Right lobe of liver (tissue), 6 donors: Measurements from ENCODE around the gene CAVIN2. TPM values are rescaled to one million over a fixed set of nuclear protein-coding genes. Genes with fewer than 3 reads are reported as not detected.

Source experiments
- ATAC-seq, 4 donors: fragments of 200-7000 bp; cut with Tn5 transposase; one replicate each; pipeline ENCODE4 v1.9.1; 2020; ENCODE audit warnings: mild to moderate bottlenecking in 4 of 4, moderate library complexity in 4 of 4
- DNase-seq, 3 donors: peaks; one replicate each; pipeline ENCODE4 v3.0.0-alpha.2; 2020
- H3K27ac ChIP-seq, 3 donors: fragments of 200-600 bp; one replicate each; pipeline ENCODE4 v1.8.0; 2022
- H3K27me3 ChIP-seq, 2 donors: fragments of 200-600 bp; one replicate each; pipeline ENCODE4 v1.8.0; 2022
- H3K36me3 ChIP-seq, 4 donors: fragments of 200-600 bp; sonication (generic) in 1 of 4; one replicate each; pipeline versions ENCODE4 v1.5.1 to v1.8.0; 2017 to 2022; ENCODE audit warnings: control low read depth in 1 of 4
- H3K4me1 ChIP-seq, 4 donors: fragments of 200-600 bp; sonication (generic) in 1 of 4; one replicate each; pipeline versions ENCODE4 v1.5.1 to v1.8.0; 2017 to 2022; ENCODE audit warnings: control low read depth in 1 of 4
- H3K4me3 ChIP-seq, 3 donors: fragments of 200-600 bp; one replicate each; pipeline ENCODE4 v1.8.0; 2022
- H3K9me3 ChIP-seq, 4 donors: fragments of 200-600 bp; sonication (generic) in 1 of 4; one replicate each; pipeline versions ENCODE4 v1.5.1 to v1.8.0; 2017 to 2022; ENCODE audit warnings: control low read depth in 1 of 4
- POLR2A ChIP-seq: fragments of 450-650 bp; IDR thresholded peaks from one replicate; pipeline ENCODE4 v1.6.1; 2017; ENCODE audit warnings: antibody characterized with exemption, mild to moderate bottlenecking
- WGBS: methylation state at CpG from one replicate; pipeline ENCODE4 v1.1.6; 2018; ENCODE audit warnings: low coverage, low lambda C conversion rate; ENCODE audit not compliant: insufficient coverage; ENCODE audit errors: missing lambda C conversion rate; 5-methylcytosine and 5-hydroxymethylcytosine counted together
- intact Hi-C, 2 donors: fragments of 100-400 bp; cut with DNase I; formaldehyde crosslinking; loops; one replicate each; pipeline versions ENCODE4 v1.11.2 to v1.14.1; 2022
- total RNA-seq, 6 experiments: library from RNA; depleted of rRNA in 2 of 6; stranded (reverse); fragments of >200 nt in 2 of 6; fragmentation: NEBNext Ultra II Directional in 3 of 6; extraction: Animal tissue kit (Norgen Biotek cat#: 25700) in 3 of 6; gene quantifications; one replicate each; pipeline versions ENCODE4 v1.1.0 to v1.2.4, GENCODE V29; 2016 to 2023
- TF ChIP-seq, protein P1 (sequence below), 4 donors: fragments of 200-600 bp in 3 of 4; fragments of 450-650 bp in 1 of 4; IDR thresholded peaks; one replicate each; pipeline versions ENCODE4 v1.5.1 to v1.8.0; 2016 to 2022; ENCODE audit warnings: antibody characterized with exemption in 4 of 4, mild to moderate bottlenecking in 2 of 4
- donor health status: DM: no; HTN: yes; CAD: no.
- donor health status: DM: no; HTN: no; CAD: no.
- donor health status: DM: no; HTN: no; CAD: no.
- donor health status: DM: no; HTN: yes; CAD: no.
- donor health status: DM: no; HTN: yes; CAD: no.

Gene CAVIN2
- total RNA-seq, 6 experiments from 2014 or later: 6.8 to 17.5 (median 9.6) TPM

- DNase-seq (no peak), ATAC-seq (no peak)
- Histone ChIP-seq H3K27ac (no peak overlapping the region), H3K9me3 (no peaks in the 10 kb centered on the region), H3K4me3 (no peak overlapping the region), H3K36me3 (no peaks in the 10 kb centered on the region), H3K27me3 (no peaks in the 10 kb centered on the region), H3K4me1 (no peaks in the 10 kb centered on the region)
- WGBS: 100% methylated on average over 1 of the region's 1 CpG
- intact Hi-C loops: no loop called here
- no peak for TF ChIP-seq POLR2A
- TF ChIP-seq, protein P1, sequence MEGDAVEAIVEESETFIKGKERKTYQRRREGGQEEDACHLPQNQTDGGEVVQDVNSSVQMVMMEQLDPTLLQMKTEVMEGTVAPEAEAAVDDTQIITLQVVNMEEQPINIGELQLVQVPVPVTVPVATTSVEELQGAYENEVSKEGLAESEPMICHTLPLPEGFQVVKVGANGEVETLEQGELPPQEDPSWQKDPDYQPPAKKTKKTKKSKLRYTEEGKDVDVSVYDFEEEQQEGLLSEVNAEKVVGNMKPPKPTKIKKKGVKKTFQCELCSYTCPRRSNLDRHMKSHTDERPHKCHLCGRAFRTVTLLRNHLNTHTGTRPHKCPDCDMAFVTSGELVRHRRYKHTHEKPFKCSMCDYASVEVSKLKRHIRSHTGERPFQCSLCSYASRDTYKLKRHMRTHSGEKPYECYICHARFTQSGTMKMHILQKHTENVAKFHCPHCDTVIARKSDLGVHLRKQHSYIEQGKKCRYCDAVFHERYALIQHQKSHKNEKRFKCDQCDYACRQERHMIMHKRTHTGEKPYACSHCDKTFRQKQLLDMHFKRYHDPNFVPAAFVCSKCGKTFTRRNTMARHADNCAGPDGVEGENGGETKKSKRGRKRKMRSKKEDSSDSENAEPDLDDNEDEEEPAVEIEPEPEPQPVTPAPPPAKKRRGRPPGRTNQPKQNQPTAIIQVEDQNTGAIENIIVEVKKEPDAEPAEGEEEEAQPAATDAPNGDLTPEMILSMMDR (IDR thresholded peaks at IDR 0.05): no peak
These were observed 46.0 kb downstream of the CAVIN2 start for GRCh38 chr2:191800874-191801273.

- no peaks in the 10 kb centered on the region for H3K36me3 ChIP-seq
- no peaks in the 10 kb centered on the region for H3K9me3 ChIP-seq
- ATAC-seq: no peak
- H3K27ac ChIP-seq: no peak overlapping the region
- DNase-seq: no peak
- no peak overlapping the region for H3K4me3 ChIP-seq
- H3K27me3 ChIP-seq: no peaks in the 10 kb centered on the region
- no peak for TF ChIP-seq POLR2A
- WGBS: 73% methylated on average over 2 of the region's 2 CpGs
- H3K4me1 ChIP-seq: no peaks in the 10 kb centered on the region
- intact Hi-C loops: no loop called here
These were observed 47.4 kb downstream of the CAVIN2 start for GRCh38 chr2:191799526-191799925.

GRCh38 chr2:191797942-191798876 is 48.7 kb downstream of the CAVIN2 start:
- DNase-seq: no peak

DNA sequence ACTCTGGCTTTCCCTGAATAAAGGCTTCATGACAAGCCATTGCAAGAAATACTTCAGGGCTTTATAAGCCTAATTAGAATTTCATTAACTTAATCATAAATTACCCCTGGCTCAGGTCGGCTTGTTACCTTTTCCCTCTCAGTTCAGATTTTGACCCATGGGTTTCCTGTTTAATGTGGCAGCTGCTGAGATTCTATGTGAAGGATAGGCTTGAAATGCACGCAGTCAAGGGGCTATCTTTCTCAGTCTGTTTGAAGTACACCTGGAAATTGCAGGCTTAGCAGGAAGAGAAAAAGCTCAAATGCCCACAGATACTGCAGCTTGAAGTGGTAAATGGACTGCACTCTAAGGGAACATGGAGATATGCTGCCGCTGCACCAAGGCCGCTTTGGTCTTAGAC is 49.4 kb downstream of the CAVIN2 start:
- no peaks in the 10 kb centered on the region for H3K9me3 ChIP-seq
- H3K36me3 ChIP-seq: no peaks in the 10 kb centered on the region
- intact Hi-C loops: no loop called here
- H3K4me3 ChIP-seq: no peak overlapping the region
- TF ChIP-seq, protein P1 (IDR thresholded peaks at IDR 0.05): no peak
- no peak for TF ChIP-seq POLR2A
- no peaks in the 10 kb centered on the region for H3K4me1 ChIP-seq
- DNase-seq (no peak), ATAC-seq (no peak)
- no peak overlapping the region for H3K27ac ChIP-seq
- H3K27me3 ChIP-seq: no peaks in the 10 kb centered on the region
- WGBS: 46% methylated on average over 4 of the region's 4 CpGs

More at GRCh38 chr2:191797942-191798876, 48.7 kb downstream of the CAVIN2 start:
- intact Hi-C loops: no loop called here
- Histone ChIP-seq H3K4me3 (no peak overlapping the region), H3K4me1 (no peaks in the 10 kb centered on the region), H3K27me3 (no peaks in the 10 kb centered on the region), H3K27ac (no peak overlapping the region), H3K36me3 (no peaks in the 10 kb centered on the region), H3K9me3 (no peaks in the 10 kb centered on the region)
- ATAC-seq: no peak
- 62% methylated on average over 2 of the region's 2 CpGs for WGBS
- TF ChIP-seq, protein P1 (IDR thresholded peaks at IDR 0.05): no peak
- no peak for TF ChIP-seq POLR2A

- H3K4me1 ChIP-seq: no peaks in the 10 kb centered on the region
- intact Hi-C loops: no loop called here
- no peaks in the 10 kb centered on the region for H3K36me3 ChIP-seq
- no peak for ATAC-seq
- TF ChIP-seq POLR2A: no peak
- TF ChIP-seq, protein P1 (IDR thresholded peaks at IDR 0.05): no peak
- H3K9me3 ChIP-seq: no peaks in the 10 kb centered on the region
- no peak for DNase-seq
- H3K27ac ChIP-seq: no peak overlapping the region
- H3K4me3 ChIP-seq: no peak overlapping the region
- WGBS: 62% methylated on average over 2 of the region's 2 CpGs
- H3K27me3 ChIP-seq: no peaks in the 10 kb centered on the region
These were observed 51.2 kb downstream of the CAVIN2 start for GRCh38 chr2:191795715-191796114.
